Activated T-cell treated with anti-CD3 and anti-CD28 coated beads for 1 hour (primary cell): ENCODE measurements around the gene NOM1.

Experiments used
- DNase-seq: peaks from one replicate; pipeline ENCODE4 v3.0.0-alpha.2; 2020; ENCODE audit warnings: low read depth

The NOM1 gene

GRCh38 chr7:157016352-157017041 lies 67.0 kb downstream of the NOM1 start:
- no peak for DNase-seq

- DNase-seq = no peak
Measured at GRCh38 chr7:157017149-157017548, 67.6 kb downstream of the NOM1 start.

GRCh38 chr7:157017603-157018327 lies 68.3 kb downstream of the NOM1 start:
- DNase-seq = no peak

DNA sequence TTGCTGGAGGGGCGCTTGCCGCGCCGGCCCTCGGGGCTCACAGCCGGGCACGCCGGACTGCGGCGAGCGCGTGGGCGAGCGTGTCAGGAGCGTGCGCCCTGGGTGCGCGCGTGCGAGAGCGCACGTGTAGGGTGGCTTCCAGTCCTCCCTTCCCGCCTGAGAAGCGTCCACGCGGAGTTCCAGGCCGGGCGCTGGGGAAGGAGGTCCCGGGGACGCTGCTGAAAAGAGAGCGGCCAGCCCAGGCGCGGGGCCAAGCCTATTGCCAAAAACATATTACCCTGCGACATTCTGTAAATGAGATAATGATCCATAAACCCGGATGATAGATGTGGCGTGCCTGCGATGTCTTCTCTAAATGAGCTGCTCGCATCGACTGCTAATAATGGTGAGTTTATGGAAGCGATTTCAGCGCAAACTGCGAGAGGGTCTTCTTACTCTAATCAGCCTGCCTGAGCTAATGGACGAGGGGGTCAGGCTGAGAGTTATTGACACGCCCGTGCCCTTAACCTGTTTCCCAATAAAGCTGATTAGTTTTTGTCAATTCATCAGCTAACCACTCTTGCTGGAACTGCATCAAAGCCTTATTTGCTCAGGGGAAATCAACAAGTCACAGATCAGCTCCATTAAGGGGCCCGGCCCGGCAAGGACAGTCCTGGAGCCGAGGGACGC lies 69.0 kb downstream of the NOM1 start:
- no peak for DNase-seq

GRCh38 chr7:157018997-157019608 lies 69.6 kb downstream of the NOM1 start:
- no peak for DNase-seq

GRCh38 chr7:157019718-157020451 lies 70.4 kb downstream of the NOM1 start:
- DNase-seq = no peak

DNA sequence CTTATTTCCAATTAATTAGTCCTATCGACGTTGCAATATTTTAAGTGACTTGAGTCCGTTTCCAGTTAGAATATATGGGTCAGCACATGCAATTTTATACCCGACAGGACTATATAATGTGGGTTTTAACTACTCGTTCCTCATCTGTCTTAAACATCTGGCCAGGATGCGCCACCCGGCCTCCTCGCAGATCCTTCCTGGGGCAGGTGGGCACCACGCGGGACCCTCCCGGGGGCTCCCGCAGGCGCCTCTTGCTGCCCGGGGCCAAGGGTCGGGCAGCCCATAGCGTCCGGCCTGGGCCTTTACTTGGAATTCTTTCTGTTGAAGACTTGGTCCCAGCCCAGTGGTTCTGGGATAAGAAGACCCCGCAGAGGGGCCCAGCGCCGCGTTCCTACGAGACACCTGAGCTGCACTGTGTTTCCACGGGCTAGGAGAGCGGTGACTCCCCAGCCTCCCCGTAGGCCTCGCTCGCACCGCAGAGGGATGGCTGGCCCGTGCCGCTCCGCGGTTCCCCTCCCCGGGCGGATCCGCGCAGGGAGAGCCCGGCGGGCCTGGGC lies 71.1 kb downstream of the NOM1 start:
- no peak for DNase-seq

DNA sequence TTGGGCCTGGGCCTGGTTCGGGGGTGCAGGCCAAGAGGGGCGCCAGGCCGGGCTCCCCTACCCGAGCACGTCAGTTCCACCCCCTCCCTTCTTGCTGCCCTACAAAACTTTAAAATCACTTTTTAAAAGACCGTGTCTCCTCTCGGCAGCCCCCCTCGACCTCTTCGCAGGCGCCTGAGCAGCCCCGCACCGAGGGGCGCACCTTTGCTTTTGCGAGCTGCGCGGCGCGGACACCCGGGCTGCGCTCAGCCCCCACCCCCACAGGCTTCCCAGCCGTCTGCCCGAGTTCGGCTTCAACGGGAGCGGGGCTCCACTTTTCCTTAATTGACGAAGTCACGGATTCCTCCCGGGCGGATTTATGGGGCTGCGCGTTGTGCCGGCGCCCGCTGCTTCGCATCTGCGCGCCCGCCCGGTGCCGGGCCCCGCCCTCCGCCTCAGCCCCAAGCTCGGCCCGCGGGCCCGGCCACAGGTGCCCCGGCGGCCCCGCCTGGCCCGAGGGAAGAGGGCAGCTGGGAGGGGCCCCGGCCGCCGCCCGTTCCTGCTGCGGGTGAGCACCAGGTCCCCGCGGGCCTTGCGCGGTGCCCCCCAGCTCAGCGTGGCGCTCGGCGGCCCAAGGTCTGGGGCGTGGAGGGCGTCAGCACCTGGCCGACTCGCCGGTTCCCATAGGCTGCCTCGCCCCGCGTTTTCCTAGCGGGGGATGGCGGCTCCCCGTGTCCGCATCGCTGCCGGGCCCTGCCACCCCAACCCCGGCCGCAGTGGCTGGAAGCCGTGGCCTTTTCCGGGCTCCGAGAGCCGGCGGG lies 71.8 kb downstream of the NOM1 start:
- no peak for DNase-seq

DNA sequence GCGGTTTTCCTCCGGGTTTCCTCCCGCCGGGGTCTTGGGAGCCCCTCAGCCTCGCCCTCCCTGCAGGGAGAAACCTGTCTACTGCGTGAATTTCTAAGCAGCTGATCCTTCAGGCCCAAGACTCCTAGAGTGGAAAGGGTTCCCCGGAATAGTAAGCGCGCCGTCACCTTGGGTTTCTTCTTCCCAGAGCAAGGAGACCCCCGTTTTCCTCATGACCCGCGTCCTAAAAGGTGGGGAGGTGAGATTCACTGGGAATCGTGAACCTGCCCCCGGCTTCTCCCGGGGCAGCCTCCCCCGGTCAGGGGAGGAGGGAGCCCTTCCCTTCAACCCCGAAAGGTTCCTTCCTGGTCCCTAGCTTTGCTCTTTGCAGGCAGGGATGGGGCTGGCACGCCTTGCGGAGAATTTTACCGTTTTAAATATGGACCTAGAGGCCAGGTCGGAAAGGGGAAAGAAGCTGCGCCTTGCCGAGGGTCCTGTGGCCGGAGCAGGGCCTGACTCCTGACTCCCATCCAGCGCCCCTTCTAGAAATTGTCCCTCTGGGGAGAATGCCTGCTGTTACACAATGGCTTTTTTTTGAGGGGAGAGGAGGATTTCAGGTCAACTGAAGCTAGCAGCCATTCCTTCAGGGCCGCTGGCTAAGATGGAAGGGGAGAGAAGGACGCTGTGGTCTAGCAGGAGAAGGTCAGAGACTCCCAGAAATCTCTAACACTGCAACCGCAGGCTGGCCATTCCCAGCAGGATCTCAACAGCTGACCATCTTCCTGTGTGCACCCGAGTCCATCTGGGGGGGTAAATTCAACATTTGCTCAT lies 72.6 kb downstream of the NOM1 start:
- DNase-seq = no peak
